22Rv1 (cell line): ENCODE results near the gene RAB31.

Experiments
- ZFX ChIP-seq: fragments of 450-650 bp; IDR thresholded peaks from 2 replicates; pipeline ENCODE4 v1.6.1; 2017; ENCODE audit warnings: antibody characterized with exemption, borderline replicate concordance
- TF ChIP-seq, protein P1 (sequence below): fragments of 450-650 bp; IDR thresholded peaks from 2 replicates; pipeline ENCODE4 v1.5.1; 2017; ENCODE audit warnings: mild to moderate bottlenecking

DNA sequence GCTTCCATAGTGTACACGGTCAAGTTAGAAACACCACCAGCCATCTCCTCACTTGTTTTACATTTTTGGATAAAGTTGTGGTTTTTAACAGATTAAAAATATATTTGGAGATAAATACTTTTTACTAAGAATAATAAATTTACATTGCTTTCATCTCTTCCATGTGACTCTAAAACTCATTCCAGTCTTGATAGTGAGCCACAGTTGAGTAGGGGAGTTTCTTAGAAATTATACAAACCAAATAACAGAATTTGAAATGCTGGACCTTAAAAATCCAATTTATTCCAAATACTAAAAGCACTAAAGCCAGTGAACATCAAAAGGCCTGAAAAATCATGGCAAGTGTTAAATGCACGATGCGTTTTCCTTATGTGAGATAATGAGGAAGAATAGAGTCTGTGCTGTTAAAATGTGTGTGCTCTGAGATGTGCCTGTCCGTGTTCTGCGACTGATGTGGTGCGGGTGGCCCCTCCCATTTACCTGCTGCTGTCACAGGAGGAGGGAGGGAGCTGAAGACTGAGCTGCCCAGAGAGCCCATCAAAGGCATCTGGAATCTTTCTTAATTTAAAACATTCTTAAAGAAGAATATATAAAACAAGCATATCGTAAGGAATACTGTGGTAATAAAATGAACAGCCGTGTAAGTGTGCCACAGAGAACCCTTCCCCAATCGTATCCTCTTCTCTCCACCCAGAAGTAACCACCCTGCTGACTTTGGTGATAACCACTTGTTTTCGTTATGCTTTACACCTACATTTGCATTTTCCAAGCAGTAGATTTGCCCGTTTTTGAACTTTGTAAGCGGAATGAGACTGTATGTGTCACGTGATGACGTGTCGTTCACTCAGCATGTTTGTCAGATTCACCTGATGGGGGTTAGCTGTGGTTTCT, 120.7 kb downstream of the RAB31 start:
- TF ChIP-seq, protein P1, sequence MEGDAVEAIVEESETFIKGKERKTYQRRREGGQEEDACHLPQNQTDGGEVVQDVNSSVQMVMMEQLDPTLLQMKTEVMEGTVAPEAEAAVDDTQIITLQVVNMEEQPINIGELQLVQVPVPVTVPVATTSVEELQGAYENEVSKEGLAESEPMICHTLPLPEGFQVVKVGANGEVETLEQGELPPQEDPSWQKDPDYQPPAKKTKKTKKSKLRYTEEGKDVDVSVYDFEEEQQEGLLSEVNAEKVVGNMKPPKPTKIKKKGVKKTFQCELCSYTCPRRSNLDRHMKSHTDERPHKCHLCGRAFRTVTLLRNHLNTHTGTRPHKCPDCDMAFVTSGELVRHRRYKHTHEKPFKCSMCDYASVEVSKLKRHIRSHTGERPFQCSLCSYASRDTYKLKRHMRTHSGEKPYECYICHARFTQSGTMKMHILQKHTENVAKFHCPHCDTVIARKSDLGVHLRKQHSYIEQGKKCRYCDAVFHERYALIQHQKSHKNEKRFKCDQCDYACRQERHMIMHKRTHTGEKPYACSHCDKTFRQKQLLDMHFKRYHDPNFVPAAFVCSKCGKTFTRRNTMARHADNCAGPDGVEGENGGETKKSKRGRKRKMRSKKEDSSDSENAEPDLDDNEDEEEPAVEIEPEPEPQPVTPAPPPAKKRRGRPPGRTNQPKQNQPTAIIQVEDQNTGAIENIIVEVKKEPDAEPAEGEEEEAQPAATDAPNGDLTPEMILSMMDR, result no peak
- TF ChIP-seq ZFX, result no peak
